ENCODE results near the gene U2AF2. TPM values are rescaled to one million over a fixed set of nuclear protein-coding genes. Genes with fewer than 3 reads are reported as not detected.

U2AF2 gene
- total and polyA plus RNA-seq, 2 experiments from 2014 or later: 22.4 to 150 TPM

DNA sequence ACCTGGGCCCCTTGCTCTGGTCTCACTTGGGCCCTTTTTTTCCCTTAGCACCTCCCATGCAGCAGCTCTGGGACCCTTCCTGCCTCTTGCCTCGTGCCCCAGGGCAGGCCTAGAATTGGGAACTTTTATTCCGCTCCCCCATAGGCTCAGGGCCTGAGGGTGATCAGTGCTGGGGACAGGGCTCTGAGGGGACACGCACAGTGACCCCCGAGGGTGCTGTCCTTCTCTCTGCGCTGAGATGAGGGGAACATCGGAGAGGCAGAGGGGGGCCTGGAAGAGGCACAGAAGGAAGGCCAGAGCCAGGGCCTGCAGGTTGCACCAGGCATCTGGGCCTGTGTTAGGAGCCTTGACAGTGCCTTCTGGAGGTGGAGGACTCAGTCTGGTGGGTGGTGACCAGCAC lies 30.9 kb downstream of the U2AF2 start:
- Histone ChIP-seq H3F3A (ENCODE audit: insufficient read depth) (peaks cover 12% of the 10 kb centered on the region), H3K4me1 (ENCODE audit: insufficient read depth) (peaks cover 9% of the 10 kb centered on the region; the same call in 1 of the 2 replicates), H3K9ac (no peak overlapping the region), H3K9me3 (ENCODE audit: low read depth) (no peaks in the 10 kb centered on the region), H4K20me1 (ENCODE audit: insufficient read depth) (0 out of 2 replicates have a peak, but pooled peaks cover 5% of the 10 kb centered on the region), H3K4me2 (ENCODE audit: unreplicated experiment) (no peak overlapping the region), H3K9me2 (ENCODE audit: insufficient read depth) (no peaks in the 10 kb centered on the region), H3K4me3 (no peak overlapping the region), H2AFZ (no peak overlapping the region), H3K27ac (no peak overlapping the region), H3K79me2 (ENCODE audit: insufficient read depth) (peaks cover 77% of the 10 kb centered on the region), H3K36me3 (ENCODE audit: low read depth) (peaks cover 4% of the 10 kb centered on the region; the same call in 1 of the 2 replicates), H3K27me3 (replicated peaks; ENCODE audit: insufficient read depth) (no peaks in the 10 kb centered on the region)
- DNase-seq: no peak
- in situ Hi-C loops (cut with MboI): no loop called here
- TF ChIP-seq EZH2 (IDR thresholded peaks at IDR 0.05; ENCODE audit: insufficient read depth, poor library complexity, severe bottlenecking) (no peak), EZH2phosphoT487 (IDR thresholded peaks at IDR 0.05; ENCODE audit: insufficient read depth, low read depth) (no peak)
- WGBS, 2 experiments (ENCODE audit: low coverage in 1 of 2, low lambda C conversion rate in 2 of 2, missing lambda C conversion rate in 2 of 2): 86 to 88% methylated on average over 6 of the region's 6 CpGs

- H3K4me1 ChIP-seq (ENCODE audit: insufficient read depth): peaks cover 6% of the 10 kb centered on the region; the same call in 1 of the 2 replicates
- H3K79me2 ChIP-seq (ENCODE audit: insufficient read depth): peaks cover 69% of the 10 kb centered on the region
- no peaks in the 10 kb centered on the region for H3K9me3 ChIP-seq (ENCODE audit: low read depth)
- no peak overlapping the region for H3K4me2 ChIP-seq (ENCODE audit: unreplicated experiment)
- H3K4me3 ChIP-seq: no peak overlapping the region
- no peaks in the 10 kb centered on the region for H3K9me2 ChIP-seq (ENCODE audit: insufficient read depth)
- H2AFZ ChIP-seq: no peak overlapping the region
- H3F3A ChIP-seq (ENCODE audit: insufficient read depth): peaks cover 8% of the 10 kb centered on the region
- in situ Hi-C loops (cut with MboI): no loop called here
- H3K27ac ChIP-seq: no peak overlapping the region
- H4K20me1 ChIP-seq (ENCODE audit: insufficient read depth): no peaks in the 10 kb centered on the region
- no peak for DNase-seq
- 93 to 95% methylated on average over 23 to 29 of the region's 29 CpGs for WGBS, 2 experiments (ENCODE audit: low coverage in 1 of 2, low lambda C conversion rate in 2 of 2, missing lambda C conversion rate in 2 of 2)
- TF ChIP-seq EZH2 (IDR thresholded peaks at IDR 0.05; ENCODE audit: insufficient read depth, poor library complexity, severe bottlenecking) (no peak), EZH2phosphoT487 (IDR thresholded peaks at IDR 0.05; ENCODE audit: insufficient read depth, low read depth) (no peak)
- H3K36me3 ChIP-seq (ENCODE audit: low read depth): peaks cover 4% of the 10 kb centered on the region; the same call in 1 of the 2 replicates
- no peak overlapping the region for H3K9ac ChIP-seq
- H3K27me3 ChIP-seq (replicated peaks; ENCODE audit: insufficient read depth): no peaks in the 10 kb centered on the region
These were observed 31.6 kb downstream of the U2AF2 start for GRCh38 chr19:55686311-55687050.

DNA sequence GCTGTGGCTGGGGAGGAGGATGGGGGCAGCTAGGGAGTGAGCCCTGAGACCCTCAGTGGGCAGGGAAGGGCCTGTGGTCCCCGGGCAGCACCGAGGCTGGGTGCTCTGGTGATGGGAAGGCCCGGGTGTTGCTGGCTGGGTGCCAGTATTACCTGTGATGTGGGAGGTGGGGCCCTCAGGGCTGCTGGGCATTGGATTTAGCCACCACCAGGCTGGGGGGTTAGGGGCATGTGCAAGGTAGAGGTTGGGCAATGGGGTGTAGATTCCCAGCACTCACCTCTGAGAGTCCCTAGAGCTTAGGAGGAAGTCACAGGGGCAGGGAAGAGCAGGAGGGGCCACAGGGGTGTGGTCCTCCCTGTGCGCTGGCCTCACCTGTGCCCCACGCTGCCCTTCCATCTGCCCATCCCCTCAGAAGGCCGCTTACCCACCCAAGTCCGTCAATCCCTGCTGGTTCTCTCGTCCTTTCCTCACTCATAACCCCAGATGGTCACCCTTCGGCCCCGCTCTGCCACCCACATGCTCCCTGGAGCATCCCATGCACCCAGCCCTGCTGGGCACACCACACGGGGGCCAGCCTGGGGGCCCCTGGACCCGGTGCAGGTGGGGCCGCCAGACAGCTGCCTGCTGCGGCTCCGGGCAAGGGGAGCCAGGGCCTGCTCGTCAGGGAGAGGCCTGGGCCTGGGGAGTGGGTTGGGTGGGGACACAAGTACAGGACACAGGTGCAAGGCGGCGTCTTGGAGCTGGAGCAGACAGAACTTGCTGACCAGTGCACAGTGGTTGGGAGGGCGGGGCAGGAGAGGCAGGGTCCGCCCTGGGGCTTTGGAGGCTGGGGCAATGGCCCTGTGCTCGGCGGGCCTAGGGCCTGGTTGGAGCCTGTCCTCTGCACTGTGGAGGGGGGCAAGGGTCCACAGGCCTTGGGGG lies 32.7 kb downstream of the U2AF2 start:
- no peaks in the 10 kb centered on the region for H3F3A ChIP-seq (ENCODE audit: insufficient read depth)
- in situ Hi-C loops (cut with MboI): no loop called here
- no peak overlapping the region for H3K4me3 ChIP-seq
- H3K27ac ChIP-seq: no peak overlapping the region
- WGBS, 2 experiments (ENCODE audit: low coverage in 1 of 2, low lambda C conversion rate in 2 of 2, missing lambda C conversion rate in 2 of 2): 88 to 90% methylated on average over 18 to 21 of the region's 22 CpGs
- no peak overlapping the region for H3K9ac ChIP-seq
- no peaks in the 10 kb centered on the region; the same call in 1 of the 2 replicates for H3K36me3 ChIP-seq (ENCODE audit: low read depth)
- H4K20me1 ChIP-seq (ENCODE audit: insufficient read depth): no peaks in the 10 kb centered on the region
- H2AFZ ChIP-seq: no peak overlapping the region
- H3K27me3 ChIP-seq (replicated peaks; ENCODE audit: insufficient read depth): no peaks in the 10 kb centered on the region
- no peak for DNase-seq
- no peaks in the 10 kb centered on the region for H3K9me2 ChIP-seq (ENCODE audit: insufficient read depth)
- TF ChIP-seq EZH2phosphoT487 (IDR thresholded peaks at IDR 0.05; ENCODE audit: insufficient read depth, low read depth) (no peak), EZH2 (IDR thresholded peaks at IDR 0.05; ENCODE audit: insufficient read depth, poor library complexity, severe bottlenecking) (no peak)
- peaks cover 59% of the 10 kb centered on the region for H3K79me2 ChIP-seq (ENCODE audit: insufficient read depth)
- no peaks in the 10 kb centered on the region for H3K4me1 ChIP-seq (ENCODE audit: insufficient read depth)
- H3K9me3 ChIP-seq (ENCODE audit: low read depth): no peaks in the 10 kb centered on the region
- no peak overlapping the region for H3K4me2 ChIP-seq (ENCODE audit: unreplicated experiment)

GRCh38 chr19:55688422-55689218 lies 33.8 kb downstream of the U2AF2 start:
- Histone ChIP-seq H3K27ac (no peak overlapping the region), H2AFZ (no peak overlapping the region), H3F3A (ENCODE audit: insufficient read depth) (no peaks in the 10 kb centered on the region), H4K20me1 (ENCODE audit: insufficient read depth) (no peaks in the 10 kb centered on the region), H3K4me2 (ENCODE audit: unreplicated experiment) (no peak overlapping the region), H3K36me3 (ENCODE audit: low read depth) (no peaks in the 10 kb centered on the region; the same call in 1 of the 2 replicates), H3K4me1 (ENCODE audit: insufficient read depth) (no peaks in the 10 kb centered on the region), H3K9ac (no peak overlapping the region), H3K79me2 (ENCODE audit: insufficient read depth) (peaks cover 48% of the 10 kb centered on the region), H3K9me2 (ENCODE audit: insufficient read depth) (no peaks in the 10 kb centered on the region), H3K4me3 (no peak overlapping the region), H3K9me3 (ENCODE audit: low read depth) (no peaks in the 10 kb centered on the region), H3K27me3 (replicated peaks; ENCODE audit: insufficient read depth) (no peaks in the 10 kb centered on the region)
- in situ Hi-C loops (cut with MboI): no loop called here
- TF ChIP-seq EZH2phosphoT487 (IDR thresholded peaks at IDR 0.05; ENCODE audit: insufficient read depth, low read depth): no peak
- no peak for TF ChIP-seq EZH2 (IDR thresholded peaks at IDR 0.05; ENCODE audit: insufficient read depth, poor library complexity, severe bottlenecking)
- no peak for DNase-seq
- WGBS, 2 experiments (ENCODE audit: low coverage in 1 of 2, low lambda C conversion rate in 2 of 2, missing lambda C conversion rate in 2 of 2): 76 to 78% methylated on average over 17 to 27 of the region's 27 CpGs

Measured in GM23248 (cell line).